T-cell (primary cell): ENCODE results near the gene IL17RC. TPM values are rescaled to one million over a fixed set of nuclear protein-coding genes. Genes with fewer than 3 reads are reported as not detected.
"Not testable (repeated sequence)": the region's sequence is repeated elsewhere in the genome, so short reads cannot be mapped to it uniquely, and the experiment has no call there.

Experiments
- ATAC-seq, 4 experiments: fragments of 200-7000 bp in 3 of 4; fragments of 150-1000 bp in 1 of 4; cut with Tn5 transposase; replicated peaks in 1 of 4; 1 replicate in 3 of 4; 2 replicates in 1 of 4; pipeline ENCODE4 v1.10.0; 2021; ENCODE audit warnings: moderate library complexity in 3 of 4, mild to moderate bottlenecking in 2 of 4, moderate number of reproducible peaks in 1 of 4
- CTCF ChIA-PET, 2 donors: fragments of 300-600 bp; sonication (Branson Sonifier 250); formaldehyde crosslinking; loops; one replicate each; lab custom pipeline; 2022; ENCODE audit warnings: antibody characterized with exemption in 2 of 2; lab: Charles Lee
- POLR2A ChIA-PET, 2 donors: fragments of 300-600 bp; sonication (Branson Sonifier 250); formaldehyde crosslinking; loops; one replicate each; lab custom pipeline; 2022; ENCODE audit warnings: antibody characterized with exemption in 2 of 2; lab: Charles Lee
- DNase-seq, 35 experiments: peaks; one replicate each; pipeline versions ENCODE4 v3.0.0 to v3.0.0-alpha.2; 2013 to 2023
- H3K27ac ChIP-seq: one replicate; pipeline ENCODE4 v1.5.1; 2013; ENCODE audit warnings: low read length
- H3K27me3 ChIP-seq, 2 experiments: replicated peaks in 1 of 2; 1 replicate in 1 of 2; 2 replicates in 1 of 2; pipeline versions ENCODE4 v1.6.1 to v1.7.0; 2013; ENCODE audit warnings: low read length in 1 of 2, mixed read lengths in 1 of 2; ENCODE audit not compliant: control insufficient read depth in 2 of 2, insufficient read depth in 2 of 2; ENCODE audit errors: extremely low read depth in 1 of 2
- H3K36me3 ChIP-seq, 2 donors: 1 replicate in 1 of 2; 2 replicates in 1 of 2; pipeline versions ENCODE4 v1.6.1 to v1.7.0; 2013; ENCODE audit warnings: low read length in 1 of 2; ENCODE audit not compliant: control insufficient read depth in 2 of 2, insufficient read depth in 1 of 2; ENCODE audit errors: extremely low read depth in 1 of 2
- H3K4me1 ChIP-seq, 2 experiments: 1 replicate in 1 of 2; 2 replicates in 1 of 2; pipeline versions ENCODE4 v1.6.1 to v1.7.0; 2013; ENCODE audit warnings: low read length in 2 of 2, mixed read lengths in 1 of 2; ENCODE audit not compliant: insufficient read depth in 2 of 2, control insufficient read depth in 1 of 2; ENCODE audit errors: extremely low read depth in 1 of 2
- H3K4me3 ChIP-seq, 2 donors: 1 replicate in 1 of 2; 2 replicates in 1 of 2; pipeline versions ENCODE4 v1.5.1 to v1.7.0; 2013; ENCODE audit warnings: mild to moderate bottlenecking in 2 of 2, low read length in 1 of 2, moderate library complexity in 1 of 2; ENCODE audit not compliant: control insufficient read depth in 1 of 2; ENCODE audit errors: extremely low read depth in 1 of 2
- H3K9me3 ChIP-seq: 2 replicates; pipeline ENCODE4 v1.7.0; 2013
- H3K27ac Mint-ChIP-seq, 2 donors: one replicate each; pipeline ENCODE4 v1.8.0; 2020 to 2021; ENCODE audit warnings: mild to moderate bottlenecking in 2 of 2, mixed read lengths in 2 of 2
- H3K27me3 Mint-ChIP-seq, 2 donors: one replicate each; pipeline ENCODE4 v1.8.0; 2021 to 2022; ENCODE audit warnings: mixed read lengths in 2 of 2
- H3K36me3 Mint-ChIP-seq: one replicate; pipeline ENCODE4 v1.8.0; 2021; ENCODE audit warnings: mixed read lengths
- H3K4me1 Mint-ChIP-seq, 3 donors: one replicate each; pipeline ENCODE4 v1.8.0; 2020 to 2022; ENCODE audit warnings: mixed read lengths in 3 of 3, mild to moderate bottlenecking in 1 of 3
- H3K4me3 Mint-ChIP-seq, 3 donors: one replicate each; pipeline ENCODE4 v1.8.0; 2020 to 2022; ENCODE audit warnings: mild to moderate bottlenecking in 3 of 3, mixed read lengths in 3 of 3, moderate library complexity in 3 of 3
- H3K9me3 Mint-ChIP-seq, 3 donors: one replicate each; pipeline ENCODE4 v1.8.0; 2020 to 2022; ENCODE audit warnings: mixed read lengths in 3 of 3
- WGBS: methylation state at CpG from one replicate; pipeline ENCODE4 v1.1.5; 2013; ENCODE audit warnings: missing lambda C conversion rate; ENCODE audit not compliant: insufficient coverage; 5-methylcytosine and 5-hydroxymethylcytosine counted together
- total RNA-seq, 35 experiments: library from RNA in 6 of 35; stranded (reverse) in 6 of 35; fragments of 120-200 nt in 1 of 35; gene quantifications; one replicate each; pipeline versions ENCODE4 v1.2.1 to v1.2.4 and lab custom pipeline; 2013 to 2026

The IL17RC gene
- total RNA-seq, 5 donors from 2014 or later (not counting 1 experiment from before 2014, with no cell fraction given) = 0.54 to 1.2 (median 0.80) TPM

DNA sequence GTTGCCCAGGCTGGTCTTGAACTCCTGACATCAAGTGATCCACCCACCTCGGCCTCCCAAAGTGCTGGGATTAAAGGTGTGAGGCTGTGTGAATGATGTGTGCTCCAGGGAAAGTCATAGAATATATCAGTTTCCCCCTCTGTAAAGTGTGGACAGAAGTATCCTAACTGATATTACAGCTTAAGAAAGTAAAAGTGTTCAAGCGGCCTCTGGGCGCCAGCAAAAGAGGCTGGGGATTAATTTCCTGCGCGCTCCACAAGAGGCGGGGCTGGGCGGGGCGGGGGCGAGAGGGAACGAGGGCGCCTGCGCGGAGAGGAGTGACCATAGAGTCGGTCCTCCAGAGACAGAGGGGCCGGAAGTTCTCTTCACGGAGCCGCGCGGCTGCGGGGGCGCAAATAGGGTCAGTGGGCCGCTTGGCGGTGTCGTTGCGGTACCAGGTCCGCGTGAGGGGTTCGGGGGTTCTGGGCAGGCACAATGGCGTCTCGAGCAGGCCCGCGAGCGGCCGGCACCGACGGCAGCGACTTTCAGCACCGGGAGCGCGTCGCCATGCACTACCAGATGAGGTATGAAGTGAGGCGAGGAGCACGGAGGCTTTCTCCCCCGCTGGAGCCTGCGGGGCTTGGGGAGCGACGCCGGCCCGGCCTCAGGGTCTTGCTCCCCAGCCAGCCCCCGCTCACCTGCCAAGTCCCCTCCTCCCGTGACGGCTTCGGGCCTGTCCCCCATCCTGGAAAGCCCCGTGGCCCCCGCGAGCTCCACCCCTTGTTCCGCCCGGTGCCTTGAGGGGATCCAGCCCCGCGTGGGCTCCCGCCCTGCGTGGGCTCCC lies 26.4 kb upstream of the IL17RC start, which contains the start of gene JAGN1:
Gene JAGN1 (plus strand): TSS at position 362 of the 823 bp plus-strand sequence. CDS start 113 bp downstream, at position 475.
- ChIA-PET CTCF (interaction anchor here (0.6 to 1.9 kb wide), 7 partner anchors 16 to 56 kb away, joined by 3 to 9 read pairs (median 4); no protein-coding TSS in a partner anchor), POLR2A (interaction anchor here (0.6 to 2.5 kb wide), 7 partner anchors 17 to 257 kb away, joined by 3 to 14 read pairs (median 4); partner anchors contain the start of genes ARPC4 (in 2 of the 2), TADA3 (in 2 of the 2) and CRELD1 (in 1 of the 2))
- H3K4me1 ChIP-seq = peaks cover 8 to 20% of the 10 kb centered on the region in 2 experiments
- H3K4me3 ChIP-seq = peak within 1 kb of the TSS; percentile 86 to 100
- H3K27ac Mint-ChIP-seq = peak within 1 kb of the TSS; percentile 95 to 98
- peak within 1 kb of the TSS; percentile 94 to 96 (median 96) for H3K4me3 Mint-ChIP-seq
- H3K36me3 ChIP-seq = peaks cover 3 to 15% of the 10 kb centered on the region in 2 donors
- H3K9me3 Mint-ChIP-seq = no peaks in the 10 kb centered on the region
- peak within 1 kb of the TSS; percentile 100 for H3K27ac ChIP-seq
- 0% methylated on average over 56 of the region's 62 CpGs for WGBS
- H3K36me3 Mint-ChIP-seq = peaks cover 23% of the 10 kb centered on the region
- ATAC-seq (peak; percentile 87 to 93 (median 90)), DNase-seq (peak; percentile 78 to 96 (median 88))
- H3K27me3 Mint-ChIP-seq = no peaks in the 10 kb centered on the region
- no peaks in the 10 kb centered on the region for H3K27me3 ChIP-seq
- H3K9me3 ChIP-seq = no peaks in the 10 kb centered on the region
- H3K4me1 Mint-ChIP-seq = peaks cover 37 to 43% (median 40%) of the 10 kb centered on the region in 3 donors

DNA sequence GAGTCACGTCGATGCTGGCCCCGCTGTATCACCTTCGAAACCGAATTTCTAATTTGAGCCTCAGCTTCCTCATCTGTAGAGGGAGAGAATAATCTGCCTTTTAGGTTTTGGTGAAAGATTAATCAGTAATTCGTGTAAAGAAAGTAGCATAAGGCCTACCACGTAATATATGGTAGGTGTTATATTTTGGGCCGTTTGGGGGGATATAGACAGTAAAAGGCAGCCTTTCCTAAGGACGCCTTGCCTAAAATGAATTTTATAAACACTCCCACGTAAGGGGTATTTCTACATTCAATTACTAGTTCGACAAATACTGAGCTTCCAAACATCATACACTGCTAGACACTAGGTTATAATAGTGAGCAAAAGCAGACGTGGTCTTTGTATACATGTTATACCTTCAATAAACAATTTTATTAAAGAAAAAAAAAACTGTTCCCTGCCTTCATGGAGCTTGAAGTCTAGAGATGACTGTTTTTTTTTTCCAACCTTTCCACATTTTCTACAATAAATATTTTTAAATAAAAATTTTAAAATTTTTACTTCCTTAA lies 25.8 kb upstream of the IL17RC start:
- Mint-ChIP-seq H3K9me3 (no peaks in the 10 kb centered on the region), H3K27me3 (no peaks in the 10 kb centered on the region), H3K4me3 (peak overlapping the region; percentile 94 to 96 (median 96)), H3K4me1 (peaks cover 40 to 47% (median 41%) of the 10 kb centered on the region in 3 donors), H3K27ac (peak overlapping the region; percentile 95 to 98), H3K36me3 (peaks cover 23% of the 10 kb centered on the region)
- no peaks in the 10 kb centered on the region for H3K27me3 ChIP-seq
- ChIA-PET CTCF (interaction anchor here in 1 of 2 donors (0.7 to 1.9 kb wide), 8 partner anchors 22 to 323 kb away, joined by 3 to 9 read pairs (median 4); partner anchors contain the start of genes ARPC4 and TADA3), POLR2A (interaction anchor here (0.6 to 2.5 kb wide), 9 partner anchors 42 to 300 kb away, joined by 3 to 14 read pairs (median 4); partner anchors contain the start of genes ARPC4 (in 2 of the 2), CRELD1 (in 2 of the 2) and TADA3 (in 2 of the 2))
- peak overlapping the region; percentile 100 for H3K27ac ChIP-seq
- H3K4me1 ChIP-seq = peaks cover 8 to 23% of the 10 kb centered on the region in 2 experiments
- no peaks in the 10 kb centered on the region for H3K9me3 ChIP-seq
- peak overlapping the region; percentile 86 to 100 for H3K4me3 ChIP-seq
- peaks cover 3 to 15% of the 10 kb centered on the region in 2 donors for H3K36me3 ChIP-seq
- ATAC-seq (no peak), DNase-seq (no peak)
- WGBS = 0% methylated on average over 5 of the region's 12 CpGs

DNA sequence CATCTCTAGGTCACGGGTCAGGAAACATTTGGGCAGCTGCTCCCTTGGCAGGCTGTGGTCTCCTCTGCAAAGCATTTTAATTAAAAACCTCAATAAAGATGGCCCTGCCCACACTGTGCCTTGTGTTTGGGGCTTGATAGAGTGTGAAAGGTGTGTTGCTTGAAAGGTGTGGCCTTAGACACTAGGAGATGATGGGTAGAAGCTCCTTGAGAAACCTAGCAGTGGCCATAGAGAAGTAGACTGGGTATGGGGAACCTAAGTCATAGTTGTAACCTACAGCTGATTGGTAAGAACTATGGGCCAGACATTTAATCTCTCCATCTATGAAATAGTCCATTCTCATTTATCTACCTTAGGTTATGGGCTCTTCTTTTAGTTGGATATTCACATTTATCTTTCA lies 23.2 kb upstream of the IL17RC start:
- Mint-ChIP-seq H3K27me3 (no peaks in the 10 kb centered on the region), H3K27ac (peak overlapping the region; percentile 30 to 73), H3K9me3 (no peaks in the 10 kb centered on the region), H3K36me3 (peaks cover 23% of the 10 kb centered on the region), H3K4me3 (no peak overlapping the region), H3K4me1 (peaks cover 46 to 64% (median 48%) of the 10 kb centered on the region in 3 donors)
- CTCF ChIA-PET = interaction anchor here in 1 of 2 donors (1.0 kb wide), 1 partner anchor 39 kb away, joined by 4 read pairs; no protein-coding TSS in a partner anchor
- no peak overlapping the region for H3K4me3 ChIP-seq
- POLR2A ChIA-PET = interaction anchor here in 1 of 2 donors (0.7 to 1.1 kb wide), 2 partner anchors 9 to 162 kb away, joined by 3 to 5 read pairs; partner anchors contain the start of genes BRPF1 and IL17RE
- no CpG with 5 or more reads among the region's 1 CpG for WGBS
- H3K27me3 ChIP-seq = no peaks in the 10 kb centered on the region
- no peak for DNase-seq
- ATAC-seq = no peak
- H3K9me3 ChIP-seq = no peaks in the 10 kb centered on the region
- peak overlapping the region; percentile 5 for H3K27ac ChIP-seq
- H3K4me1 ChIP-seq = peaks cover 8 to 23% of the 10 kb centered on the region in 2 experiments
- H3K36me3 ChIP-seq = peaks cover 3 to 15% of the 10 kb centered on the region in 2 donors

DNA sequence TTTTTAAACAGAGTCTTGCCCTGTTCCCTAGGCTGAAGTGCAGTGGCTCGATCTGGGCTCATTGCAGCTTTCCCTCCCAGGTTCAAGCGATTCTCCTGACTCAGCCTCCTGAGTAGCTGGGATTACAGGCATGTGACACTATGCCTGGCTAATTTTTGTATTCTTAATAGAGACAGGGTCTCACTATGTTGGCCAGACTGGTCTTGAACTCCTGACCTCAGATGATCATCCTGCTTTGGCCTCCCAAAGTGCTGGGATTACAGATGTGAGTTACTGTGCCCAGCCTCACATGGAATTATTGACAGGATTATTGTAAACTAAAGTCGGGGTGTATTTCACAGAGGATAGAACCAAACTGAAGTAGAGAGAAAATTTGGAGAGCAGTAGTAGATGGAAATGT lies 21.2 kb upstream of the IL17RC start:
- H3K27me3 ChIP-seq, H3K4me3 Mint-ChIP-seq, H3K9me3 ChIP-seq, H3K4me3 ChIP-seq, ATAC-seq, DNase-seq, POLR2A ChIA-PET, CTCF ChIA-PET, H3K27ac ChIP-seq, H3K27me3 Mint-ChIP-seq, H3K9me3 Mint-ChIP-seq: not testable (repeated sequence)
- peaks cover 43 to 60% (median 48%) of the 10 kb centered on the region in 3 donors for H3K4me1 Mint-ChIP-seq
- H3K27ac Mint-ChIP-seq = peak overlapping the region in 1 of 2 donors; percentile 19
- 96% methylated on average over 3 of the region's 3 CpGs for WGBS
- peaks cover 23% of the 10 kb centered on the region for H3K36me3 Mint-ChIP-seq
- Histone ChIP-seq H3K36me3 (peaks cover 3 to 15% of the 10 kb centered on the region in 2 donors), H3K4me1 (peaks cover 8 to 17% of the 10 kb centered on the region in 2 experiments)

DNA sequence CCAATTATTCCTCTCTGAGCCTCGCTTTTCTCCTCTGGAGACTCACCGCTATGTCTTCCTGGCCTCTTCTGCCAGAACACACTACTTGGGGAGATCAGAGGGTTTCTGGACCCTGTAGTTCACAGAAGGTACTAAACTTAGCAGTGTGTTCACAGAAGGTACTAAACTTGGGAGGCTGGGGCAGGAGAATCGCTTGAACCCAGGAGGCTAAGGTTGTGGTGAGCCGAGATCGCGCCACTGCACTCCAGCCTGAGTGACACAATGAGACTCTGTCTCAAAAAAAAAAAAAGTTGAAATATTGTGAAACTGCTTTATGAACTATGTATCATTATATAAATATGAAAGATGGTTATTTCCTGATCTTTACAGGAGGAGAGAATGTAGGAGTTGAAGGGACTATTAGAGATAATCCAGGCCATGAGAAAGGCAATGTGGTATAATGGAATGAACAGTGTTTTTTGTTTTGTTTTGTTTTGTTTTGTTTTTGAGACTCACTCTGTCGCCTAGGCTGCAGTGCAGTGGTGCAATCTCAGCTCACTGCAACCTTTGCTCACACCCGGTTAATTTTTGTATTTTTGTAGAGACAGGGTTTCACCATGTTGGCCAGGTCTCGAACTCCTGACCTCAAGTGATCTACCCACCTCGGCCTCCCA lies 20.0 kb upstream of the IL17RC start:
- H3K27me3 ChIP-seq, H3K27me3 Mint-ChIP-seq, H3K9me3 Mint-ChIP-seq, CTCF ChIA-PET, DNase-seq, ATAC-seq, H3K4me3 ChIP-seq, H3K9me3 ChIP-seq, H3K4me3 Mint-ChIP-seq, POLR2A ChIA-PET, H3K27ac ChIP-seq: not testable (repeated sequence)
- H3K4me1 ChIP-seq = peaks cover 3 to 13% of the 10 kb centered on the region in 2 experiments
- Mint-ChIP-seq H3K4me1 (peaks cover 43 to 61% (median 47%) of the 10 kb centered on the region in 3 donors), H3K27ac (peak overlapping the region; percentile 58 to 73), H3K36me3 (peaks cover 23% of the 10 kb centered on the region)
- 83% methylated on average over 2 of the region's 10 CpGs for WGBS
- peaks cover 3 to 15% of the 10 kb centered on the region in 2 donors for H3K36me3 ChIP-seq
